ENCODE data around the gene SYT10.
"Not testable (repeated sequence)": the region's sequence is repeated elsewhere in the genome, so short reads cannot be mapped to it uniquely, and the experiment has no call there.

The SYT10 gene

DNA sequence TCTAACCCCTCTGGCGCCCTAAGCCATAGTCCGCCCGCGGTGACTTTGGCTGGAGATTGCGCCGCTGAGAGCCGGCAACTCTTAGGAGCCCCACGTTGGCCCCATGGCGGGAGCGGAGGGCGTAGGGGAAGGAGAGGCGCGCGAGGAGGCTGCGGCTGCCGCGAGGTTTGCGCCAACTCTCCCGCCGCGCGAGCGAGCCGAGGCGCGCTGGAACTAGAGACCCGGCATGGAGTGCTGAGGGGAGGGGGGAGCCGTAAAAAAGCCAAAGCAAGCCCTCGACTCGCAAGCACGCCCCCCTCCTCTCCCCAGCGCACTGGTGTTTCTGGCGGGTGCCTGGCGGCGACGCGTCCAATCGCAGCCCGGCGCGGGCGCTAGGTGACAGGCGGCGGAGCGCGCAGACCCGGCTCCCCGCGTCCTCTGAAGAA is at the start of gene SYT10:
Gene SYT10, minus strand, starts transcription at position 233 of the 425 bp plus-strand sequence. CDS start 297 bp downstream, outside the sequence.
- DNase-seq (ENCODE audit: low spot score), result peak; percentile 29

DNA sequence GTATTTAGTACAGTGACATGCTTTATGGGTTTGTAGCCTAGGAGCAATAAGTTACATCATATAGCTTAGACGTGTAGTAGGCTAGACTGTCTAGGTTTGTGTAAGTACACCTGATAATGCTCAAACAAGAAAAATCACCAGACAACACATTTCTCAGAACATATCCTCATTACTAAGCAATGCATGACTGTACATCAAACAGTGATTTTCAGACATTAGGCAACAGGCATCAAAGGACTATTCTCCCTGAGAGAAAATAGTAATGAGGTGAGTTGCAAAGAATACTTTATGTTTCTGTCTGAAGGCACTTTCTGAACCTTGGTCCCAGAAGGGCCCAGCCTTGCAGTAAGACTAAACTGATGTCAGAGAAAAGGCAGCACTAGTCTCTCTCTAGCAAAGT is 48.4 kb upstream of the SYT10 start:
- no peak for DNase-seq (ENCODE audit: low spot score)

DNA sequence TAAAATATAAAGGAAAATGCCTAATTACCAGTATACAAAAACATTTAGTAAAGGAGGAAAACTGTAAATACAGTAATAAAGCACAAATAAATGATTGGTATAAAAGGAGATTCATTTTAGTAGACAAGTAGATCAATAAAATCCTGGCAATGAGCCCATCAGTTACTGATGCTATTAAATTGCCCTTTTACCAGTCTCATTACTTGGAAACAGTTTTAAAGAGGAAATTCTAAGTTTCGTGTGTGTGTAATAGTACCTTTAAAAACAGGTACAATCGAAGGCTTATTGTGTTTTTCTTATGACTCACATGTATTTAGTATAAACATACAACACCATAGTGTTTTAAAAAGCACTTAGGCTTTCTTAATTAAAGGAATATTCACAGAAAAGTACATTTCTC is 46.4 kb upstream of the SYT10 start:
- DNase-seq (ENCODE audit: low spot score), result no peak

DNA sequence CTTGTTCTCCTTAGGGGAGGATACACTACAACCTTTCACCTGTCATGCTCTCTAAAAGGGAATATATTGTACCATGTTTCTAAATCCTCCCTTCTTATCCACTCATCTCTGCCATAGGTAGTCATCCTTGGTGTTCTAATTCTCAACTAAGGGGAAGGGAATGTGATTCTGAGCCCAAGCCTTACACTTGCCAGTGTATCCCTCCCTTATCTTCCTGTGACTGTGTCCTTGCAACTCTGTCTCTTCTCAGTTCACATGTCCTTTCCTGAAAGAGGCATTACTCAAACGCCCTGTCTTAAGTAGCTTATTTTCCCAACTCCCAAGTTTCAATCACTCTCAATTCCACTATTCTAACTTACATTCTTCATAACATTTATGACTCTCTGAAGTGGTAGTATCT is 44.5 kb upstream of the SYT10 start:
- DNase-seq (ENCODE audit: low spot score), result no peak

- no peak for DNase-seq (ENCODE audit: low spot score)
These were observed 40.7 kb upstream of the SYT10 start for GRCh38 chr12:33480366-33480765.

DNA sequence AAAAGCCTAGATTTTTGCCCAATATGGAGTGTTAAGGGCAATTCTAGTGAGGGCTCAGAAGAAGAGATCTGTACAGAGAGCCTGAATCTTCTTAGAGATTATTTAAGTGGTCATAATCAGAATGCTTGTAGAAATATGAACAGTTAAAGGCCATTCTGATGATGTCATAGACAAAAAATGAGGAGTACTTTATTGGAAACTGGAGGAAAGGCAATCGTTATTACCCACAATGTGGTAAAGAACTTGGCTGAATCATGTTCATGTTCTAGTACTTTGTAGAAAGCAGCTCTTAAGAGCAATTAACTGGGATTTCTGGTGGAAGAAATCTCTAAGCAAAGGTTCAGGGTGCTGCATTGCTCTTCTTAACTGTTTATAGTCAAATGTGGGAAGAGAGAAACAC is 36.4 kb upstream of the SYT10 start:
- DNase-seq (ENCODE audit: low spot score), result no peak

DNA sequence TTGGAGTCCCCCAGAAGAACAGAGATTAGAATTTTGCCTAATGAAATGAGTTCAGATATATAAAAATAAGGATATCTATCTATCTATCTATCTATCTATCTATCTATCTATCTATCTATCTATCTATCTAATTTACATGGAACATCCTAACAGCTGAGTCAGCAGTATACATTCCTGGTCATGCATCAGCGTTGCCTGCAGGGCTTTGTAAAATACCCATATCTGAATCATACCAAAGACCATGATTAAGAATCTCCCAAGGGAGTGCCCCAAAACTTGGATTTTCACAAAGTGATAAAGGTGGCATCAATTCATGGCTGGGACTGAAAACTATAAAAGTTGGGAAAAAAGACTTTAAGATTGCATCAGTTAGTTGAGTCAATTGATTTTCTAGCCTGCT is 32.7 kb upstream of the SYT10 start:
- no peak for DNase-seq (ENCODE audit: low spot score)

- DNase-seq (ENCODE audit: low spot score), result no peak
These were observed 15.5 kb upstream of the SYT10 start for GRCh38 chr12:33455096-33455495.

DNA sequence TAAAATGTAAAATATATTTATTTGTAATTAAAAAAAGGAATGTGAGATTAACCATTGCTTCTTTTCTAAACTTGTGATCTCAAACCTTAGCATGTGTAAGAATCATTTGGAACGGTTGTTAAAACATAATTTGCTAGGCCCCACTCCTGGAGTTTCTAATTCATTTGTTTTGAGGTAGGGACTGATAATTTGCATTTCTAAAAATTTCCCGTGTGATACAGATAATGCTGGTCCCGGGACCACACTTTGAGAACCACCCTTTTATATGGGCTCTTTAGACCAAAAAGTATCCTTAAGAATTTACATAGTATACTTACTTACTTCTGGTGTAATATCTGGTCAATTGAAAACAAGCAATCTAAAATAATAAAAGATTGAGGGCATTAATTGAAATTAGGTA is 10.9 kb upstream of the SYT10 start:
- DNase-seq (ENCODE audit: low spot score), result no peak

GRCh38 chr12:33440477-33440876 is 858 bp upstream of the SYT10 start:
- no peak for DNase-seq (ENCODE audit: low spot score)

DNA sequence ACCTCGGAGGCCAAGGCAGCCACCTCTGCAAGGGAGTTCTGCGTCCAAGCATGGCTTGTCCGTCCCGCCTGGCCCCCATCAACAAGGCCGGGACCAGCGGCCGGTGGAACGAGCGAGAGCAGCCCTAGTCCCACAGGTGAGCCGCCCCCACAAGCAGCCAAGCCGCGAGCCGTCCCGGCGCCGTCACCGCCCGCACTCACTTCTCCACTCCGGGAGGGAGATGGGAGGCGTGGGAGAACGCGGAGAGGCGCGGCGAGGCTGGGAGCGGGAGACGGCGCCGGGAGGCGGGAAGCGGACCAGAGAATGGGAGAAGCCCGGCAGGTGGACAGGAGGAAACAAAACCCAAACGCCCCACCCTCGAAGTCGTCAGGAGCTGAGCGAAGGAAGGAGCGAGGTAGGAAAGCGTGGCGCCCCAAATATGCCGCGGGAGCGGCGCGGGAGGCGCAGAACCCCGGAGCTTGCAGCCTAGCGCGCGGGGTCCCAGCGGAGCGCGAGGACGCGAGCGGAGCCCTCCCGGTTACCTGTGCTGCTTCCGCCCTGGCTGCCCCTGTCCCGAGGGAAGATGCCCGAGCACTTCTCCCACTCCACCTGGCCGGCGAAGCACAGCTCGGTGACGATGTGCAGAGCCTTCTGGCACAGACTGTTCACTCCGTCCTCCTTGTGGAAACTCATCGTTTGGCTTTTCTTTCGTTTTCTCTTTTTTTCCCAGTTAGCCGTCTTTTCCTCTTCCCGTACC is 600 bp downstream of the SYT10 start:
- DNase-seq (ENCODE audit: low spot score), result no peak

GRCh38 chr12:33438025-33438772 is 1.4 kb downstream of the SYT10 start:
- DNase-seq (ENCODE audit: low spot score), result no peak

GRCh38 chr12:33437598-33437997 is 2.0 kb downstream of the SYT10 start:
- DNase-seq (ENCODE audit: low spot score), result no peak

DNA sequence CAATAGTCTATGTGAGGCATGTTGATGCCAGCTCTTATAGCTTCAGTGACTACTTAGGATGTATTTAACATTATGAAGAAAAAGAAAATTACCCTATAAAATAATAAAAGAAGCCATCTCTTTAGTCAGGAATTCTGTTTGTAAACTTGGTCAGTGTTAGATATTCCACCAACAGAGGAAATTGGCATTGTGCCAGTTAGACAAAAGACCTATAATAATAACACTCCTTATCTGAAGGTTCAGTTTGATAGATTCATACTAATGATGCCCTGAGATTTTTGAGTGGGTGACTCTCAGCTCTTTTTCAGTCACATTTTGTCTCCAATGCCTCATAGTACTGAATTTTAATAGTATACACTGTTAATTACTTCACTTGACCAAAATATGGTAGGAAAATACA is 6.6 kb downstream of the SYT10 start:
- DNase-seq (ENCODE audit: low spot score), result no peak

DNA sequence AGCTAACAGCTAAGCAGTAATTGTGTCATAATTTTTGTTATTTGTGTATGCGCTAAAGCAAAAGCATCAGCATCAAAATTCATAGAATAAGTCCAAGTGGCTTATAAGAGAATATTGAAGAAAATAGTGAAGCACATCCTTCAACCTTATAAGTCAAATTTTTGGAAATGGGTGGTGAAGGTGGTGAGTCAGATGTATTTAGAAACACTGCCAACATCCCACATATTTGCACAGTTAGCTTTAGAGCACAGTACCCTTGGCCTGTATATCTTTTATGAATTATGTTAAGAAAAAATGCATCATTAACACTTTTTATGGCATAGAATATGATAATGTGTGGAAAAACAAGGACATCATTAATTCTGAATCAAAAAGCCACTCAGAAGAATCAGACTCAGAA is 8.0 kb downstream of the SYT10 start:
- no peak for DNase-seq (ENCODE audit: low spot score)

GRCh38 chr12:33429468-33429867 is 10.2 kb downstream of the SYT10 start:
- DNase-seq (ENCODE audit: low spot score), result no peak

GRCh38 chr12:33427071-33427470 is 12.5 kb downstream of the SYT10 start:
- DNase-seq (ENCODE audit: low spot score), result no peak

DNA sequence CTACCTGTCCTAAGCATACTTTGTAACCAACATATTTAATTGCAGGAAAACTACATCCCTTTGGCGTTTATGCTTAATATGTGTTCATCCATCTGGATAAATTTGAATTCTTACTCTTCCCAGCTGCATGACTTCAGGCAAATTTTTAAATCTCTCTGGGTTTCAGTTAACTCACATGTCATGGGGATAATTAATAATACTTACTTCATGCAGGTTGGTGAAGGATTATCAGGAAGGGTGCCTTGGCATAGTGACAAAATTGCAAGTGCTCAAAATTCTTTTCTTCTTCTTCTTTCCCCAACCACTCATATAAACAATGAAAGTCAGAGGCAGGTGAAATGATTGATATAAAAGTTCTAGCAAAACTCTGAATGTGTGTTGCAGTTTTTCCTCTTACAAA is 15.9 kb downstream of the SYT10 start:
- DNase-seq (ENCODE audit: low spot score), result no peak

DNA sequence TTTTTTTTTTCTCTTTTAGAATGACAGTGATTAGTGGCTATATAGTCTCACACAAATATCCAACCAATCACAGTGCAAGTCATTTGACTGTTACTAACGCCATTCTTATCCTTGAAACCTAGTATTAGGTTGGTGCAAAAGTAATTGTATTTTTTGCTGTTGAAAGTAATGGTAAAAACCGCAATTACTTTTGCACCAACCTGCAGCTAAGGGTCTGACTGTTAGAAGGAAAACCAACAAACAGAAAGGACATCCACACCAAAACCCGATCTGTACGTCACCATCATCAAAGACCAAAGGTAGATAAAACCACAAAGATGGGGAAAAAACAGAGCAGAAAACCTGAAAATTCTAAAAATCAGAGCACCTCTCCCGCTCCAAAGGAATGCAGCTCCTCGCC is 27.2 kb downstream of the SYT10 start:
- not testable (repeated sequence) for DNase-seq (ENCODE audit: low spot score)

DNA sequence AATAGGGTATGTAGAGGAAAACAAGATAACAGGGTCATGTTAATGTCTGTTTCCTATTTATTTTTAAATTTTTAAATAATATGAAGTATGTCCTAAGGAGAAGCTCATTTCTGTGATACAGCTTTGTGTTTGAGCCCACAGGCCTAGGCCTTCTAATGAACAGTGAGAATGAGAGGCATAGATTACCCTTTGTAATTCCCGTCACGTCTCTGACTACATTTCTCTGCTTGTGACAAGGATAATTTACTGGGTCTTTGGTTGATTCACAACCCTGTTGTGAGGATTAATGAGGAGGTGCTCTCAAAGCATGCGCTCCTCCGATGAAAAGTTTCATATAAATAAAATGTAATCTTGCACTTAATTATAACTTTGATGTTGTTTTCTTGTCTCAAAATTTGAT is 56.1 kb downstream of the SYT10 start:
- DNase-seq (ENCODE audit: low spot score), result no peak

- DNase-seq (ENCODE audit: low spot score), result no peak
These were observed 63.5 kb downstream of the SYT10 start for GRCh38 chr12:33376153-33376552.

DNA sequence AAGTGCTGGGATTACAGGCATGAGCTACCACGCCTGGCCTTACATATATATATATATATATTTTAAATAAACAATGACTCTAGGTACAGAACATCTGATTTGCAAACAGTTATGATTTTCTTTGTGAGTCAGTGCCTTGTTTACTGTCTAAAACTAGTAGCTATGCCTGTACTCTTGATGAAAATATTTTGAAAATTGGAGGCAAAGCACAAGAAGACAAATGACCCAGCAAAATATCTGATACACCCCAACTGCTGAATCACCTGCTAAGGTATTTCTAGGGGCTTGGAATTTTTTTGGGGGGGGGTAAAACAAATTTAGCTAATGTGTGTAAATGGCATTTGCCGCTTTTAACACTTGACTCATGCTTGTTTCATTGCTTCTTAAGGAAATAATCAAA is 69.3 kb downstream of the SYT10 start:
- DNase-seq (ENCODE audit: low spot score), result no peak

GRCh38 chr12:33357181-33357580 is 82.4 kb downstream of the SYT10 start:
- DNase-seq (ENCODE audit: low spot score), result no peak

DNA sequence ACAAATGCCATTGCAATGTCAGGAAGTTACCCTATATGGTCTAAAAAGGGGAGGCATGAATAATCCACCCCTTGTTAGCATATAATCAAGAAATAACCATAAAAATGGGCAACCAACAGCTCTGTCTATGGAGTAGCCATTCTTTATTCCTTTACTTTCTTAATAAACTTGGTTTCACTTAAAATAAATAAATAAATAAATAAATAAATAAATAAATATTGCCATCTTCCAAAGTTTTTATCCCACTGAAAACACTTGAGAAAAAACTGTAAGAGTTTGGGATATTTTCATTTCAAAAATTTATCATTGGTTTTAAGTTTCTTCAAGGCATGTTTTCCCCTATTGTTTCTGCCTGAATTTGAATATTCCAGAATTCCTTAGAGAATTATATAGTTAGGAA is 89.8 kb downstream of the SYT10 start:
- DNase-seq (ENCODE audit: low spot score), result no peak

Measured in AG08396 (cell line).